WI38 (cell line): ENCODE results near the gene DGKE.

ENCODE experiments used
- H3K4me3 ChIP-seq: 2 replicates; pipeline ENCODE4 v1.5.1; 2011; ENCODE audit warnings: low read depth, mild to moderate bottlenecking, control low read depth, low read length
- CTCF ChIP-seq: IDR thresholded peaks from 2 replicates; pipeline ENCODE4 v1.5.1; 2012; ENCODE audit warnings: low read depth, mild to moderate bottlenecking, control low read depth, low read length

DGKE gene

GRCh38 chr17:56894859-56895455 is 61.0 kb downstream of the DGKE start:
- H3K4me3 ChIP-seq, result no peak overlapping the region
- TF ChIP-seq CTCF, result no peak

- no peak for TF ChIP-seq CTCF
- no peak overlapping the region for H3K4me3 ChIP-seq
Observed at GRCh38 chr17:56896217-56896967, 62.4 kb downstream of the DGKE start.

- H3K4me3 ChIP-seq, result no peak overlapping the region
- TF ChIP-seq CTCF, result no peak
Observed at GRCh38 chr17:56896968-56897359, 63.0 kb downstream of the DGKE start.

- no peak overlapping the region for H3K4me3 ChIP-seq
- TF ChIP-seq CTCF, result no peak
Observed at GRCh38 chr17:56897646-56898424, 63.9 kb downstream of the DGKE start.

- no peak overlapping the region for H3K4me3 ChIP-seq
- no peak for TF ChIP-seq CTCF
Observed at GRCh38 chr17:56898874-56899273, 64.9 kb downstream of the DGKE start.

- H3K4me3 ChIP-seq, result no peak overlapping the region
- TF ChIP-seq CTCF, result no peak
Observed at GRCh38 chr17:56899403-56899802, 65.5 kb downstream of the DGKE start.

GRCh38 chr17:56902348-56902747 is 68.4 kb downstream of the DGKE start:
- no peak overlapping the region for H3K4me3 ChIP-seq
- no peak for TF ChIP-seq CTCF
